Measurements from ENCODE around the gene EMP2.

GRCh38 chr16:10511829-10512228 is 68.6 kb downstream of the EMP2 start:
- TF ChIP-seq POLR2A (IDR thresholded peaks at IDR 0.05): no peak
- TF ChIP-seq, protein P1, sequence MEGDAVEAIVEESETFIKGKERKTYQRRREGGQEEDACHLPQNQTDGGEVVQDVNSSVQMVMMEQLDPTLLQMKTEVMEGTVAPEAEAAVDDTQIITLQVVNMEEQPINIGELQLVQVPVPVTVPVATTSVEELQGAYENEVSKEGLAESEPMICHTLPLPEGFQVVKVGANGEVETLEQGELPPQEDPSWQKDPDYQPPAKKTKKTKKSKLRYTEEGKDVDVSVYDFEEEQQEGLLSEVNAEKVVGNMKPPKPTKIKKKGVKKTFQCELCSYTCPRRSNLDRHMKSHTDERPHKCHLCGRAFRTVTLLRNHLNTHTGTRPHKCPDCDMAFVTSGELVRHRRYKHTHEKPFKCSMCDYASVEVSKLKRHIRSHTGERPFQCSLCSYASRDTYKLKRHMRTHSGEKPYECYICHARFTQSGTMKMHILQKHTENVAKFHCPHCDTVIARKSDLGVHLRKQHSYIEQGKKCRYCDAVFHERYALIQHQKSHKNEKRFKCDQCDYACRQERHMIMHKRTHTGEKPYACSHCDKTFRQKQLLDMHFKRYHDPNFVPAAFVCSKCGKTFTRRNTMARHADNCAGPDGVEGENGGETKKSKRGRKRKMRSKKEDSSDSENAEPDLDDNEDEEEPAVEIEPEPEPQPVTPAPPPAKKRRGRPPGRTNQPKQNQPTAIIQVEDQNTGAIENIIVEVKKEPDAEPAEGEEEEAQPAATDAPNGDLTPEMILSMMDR (IDR thresholded peaks at IDR 0.05): no peak

All from adrenal gland (tissue), 5 donors.